Breast epithelium (tissue), 3 donors: ENCODE results near the gene PLPPR3.

Experiments
- POLR2A ChIP-seq: fragments of 450-650 bp; IDR thresholded peaks from one replicate; pipeline ENCODE4 v1.6.1; 2016; ENCODE audit warnings: antibody characterized with exemption, mild to moderate bottlenecking, moderate library complexity
- POLR2AphosphoS5 ChIP-seq, 3 donors: sonication (generic); formaldehyde crosslinking; IDR thresholded peaks; one replicate each; pipeline ENCODE4 v1.6.1; 2017; ENCODE audit warnings: antibody characterized with exemption in 3 of 3
- TF ChIP-seq, protein P1 (sequence below), 3 donors: fragments of 450-650 bp; IDR thresholded peaks; one replicate each; pipeline ENCODE4 v1.5.1; 2016 to 2017; ENCODE audit warnings: antibody characterized with exemption in 3 of 3, mild to moderate bottlenecking in 3 of 3, moderate library complexity in 3 of 3

- TF ChIP-seq, protein P1, sequence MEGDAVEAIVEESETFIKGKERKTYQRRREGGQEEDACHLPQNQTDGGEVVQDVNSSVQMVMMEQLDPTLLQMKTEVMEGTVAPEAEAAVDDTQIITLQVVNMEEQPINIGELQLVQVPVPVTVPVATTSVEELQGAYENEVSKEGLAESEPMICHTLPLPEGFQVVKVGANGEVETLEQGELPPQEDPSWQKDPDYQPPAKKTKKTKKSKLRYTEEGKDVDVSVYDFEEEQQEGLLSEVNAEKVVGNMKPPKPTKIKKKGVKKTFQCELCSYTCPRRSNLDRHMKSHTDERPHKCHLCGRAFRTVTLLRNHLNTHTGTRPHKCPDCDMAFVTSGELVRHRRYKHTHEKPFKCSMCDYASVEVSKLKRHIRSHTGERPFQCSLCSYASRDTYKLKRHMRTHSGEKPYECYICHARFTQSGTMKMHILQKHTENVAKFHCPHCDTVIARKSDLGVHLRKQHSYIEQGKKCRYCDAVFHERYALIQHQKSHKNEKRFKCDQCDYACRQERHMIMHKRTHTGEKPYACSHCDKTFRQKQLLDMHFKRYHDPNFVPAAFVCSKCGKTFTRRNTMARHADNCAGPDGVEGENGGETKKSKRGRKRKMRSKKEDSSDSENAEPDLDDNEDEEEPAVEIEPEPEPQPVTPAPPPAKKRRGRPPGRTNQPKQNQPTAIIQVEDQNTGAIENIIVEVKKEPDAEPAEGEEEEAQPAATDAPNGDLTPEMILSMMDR (IDR thresholded peaks at IDR 0.05), result no peak
- TF ChIP-seq POLR2AphosphoS5 (IDR thresholded peaks at IDR 0.05) (no peak), POLR2A (no peak)
Measured at GRCh38 chr19:829129-829758, 7.5 kb upstream of the PLPPR3 start.
